GM23338 (cell line): ENCODE data around the gene RUVBL1. TPM values are rescaled to one million over a fixed set of nuclear protein-coding genes. Genes with fewer than 3 reads are reported as not detected.

Experiments
- ATAC-seq: fragments of 200-7000 bp; cut with Tn5 transposase; 3 replicates; pipeline ENCODE4 v1.9.1; 2020
- DNase-seq: peaks from one replicate; pipeline ENCODE4 v3.0.0-alpha.2; 2015; ENCODE audit warnings: low spot score
- H2AFZ ChIP-seq: fragments of 200-600 bp; sonication (generic); 2 replicates; pipeline ENCODE4 v1.8.0; 2016; ENCODE audit warnings: antibody characterized with exemption, mild to moderate bottlenecking, moderate library complexity
- H3F3A ChIP-seq: fragments of 200-600 bp; sonication (generic); replicated peaks from 2 replicates; pipeline ENCODE4 v1.8.0; 2017; ENCODE audit warnings: antibody characterized with exemption, mixed run types, low read depth
- H3K27ac ChIP-seq: fragments of 200-600 bp; sonication (generic); 2 replicates; pipeline ENCODE4 v1.6.1; 2016; ENCODE audit warnings: low read depth
- H3K27me3 ChIP-seq: fragments of 200-600 bp; sonication (generic); 2 replicates; pipeline ENCODE4 v1.8.0; 2016; ENCODE audit warnings: mild to moderate bottlenecking, mixed run types, moderate library complexity; ENCODE audit not compliant: insufficient read depth
- H3K36me3 ChIP-seq: fragments of 200-600 bp; sonication (generic); 2 replicates; pipeline ENCODE4 v1.8.0; 2016; ENCODE audit warnings: mild to moderate bottlenecking; ENCODE audit not compliant: insufficient read depth
- H3K4me1 ChIP-seq: fragments of 200-600 bp; sonication (generic); 2 replicates; pipeline ENCODE4 v1.8.0; 2016; ENCODE audit warnings: mild to moderate bottlenecking, moderate library complexity; ENCODE audit not compliant: insufficient read depth
- H3K4me2 ChIP-seq: fragments of 200-600 bp; sonication (generic); 2 replicates; pipeline ENCODE4 v1.7.1; 2017; ENCODE audit warnings: mixed run types
- H3K4me3 ChIP-seq: fragments of 200-600 bp; sonication (generic); 2 replicates; pipeline ENCODE4 v1.6.1; 2016; ENCODE audit warnings: mixed run types
- H3K79me2 ChIP-seq: fragments of 200-600 bp; sonication (generic); replicated peaks from 2 replicates; pipeline ENCODE4 v1.8.0; 2017; ENCODE audit warnings: mild to moderate bottlenecking; ENCODE audit not compliant: insufficient read depth
- H3K9me2 ChIP-seq: fragments of 200-600 bp; sonication (generic); 2 replicates; pipeline ENCODE4 v1.8.0; 2017; ENCODE audit not compliant: insufficient read depth
- H4K20me1 ChIP-seq: fragments of 200-600 bp; sonication (generic); replicated peaks from 2 replicates; pipeline ENCODE4 v1.8.0; 2017; ENCODE audit warnings: mild to moderate bottlenecking; ENCODE audit not compliant: insufficient read depth
- H3K27ac Mint-ChIP-seq: 2 replicates; pipeline ENCODE4 v1.8.0; 2020; ENCODE audit warnings: inconsistent platforms, mild to moderate bottlenecking, moderate library complexity, mixed read lengths
- H3K27me3 Mint-ChIP-seq: 3 replicates; pipeline ENCODE4 v1.8.0; 2022; ENCODE audit warnings: low read depth, mild to moderate bottlenecking, moderate library complexity, mixed read lengths, inconsistent platforms; ENCODE audit not compliant: insufficient read depth, poor library complexity
- H3K36me3 Mint-ChIP-seq: 3 replicates; pipeline ENCODE4 v1.8.0; 2021; ENCODE audit warnings: low read depth, mild to moderate bottlenecking, inconsistent platforms, moderate library complexity, mixed read lengths
- H3K4me1 Mint-ChIP-seq: 3 replicates; pipeline ENCODE4 v1.8.0; 2020; ENCODE audit warnings: mild to moderate bottlenecking, inconsistent platforms, mixed read lengths
- H3K4me3 Mint-ChIP-seq: 3 replicates; pipeline ENCODE4 v1.8.0; 2021; ENCODE audit warnings: moderate library complexity, mild to moderate bottlenecking, inconsistent platforms, mixed read lengths
- H3K9me3 Mint-ChIP-seq: 3 replicates; pipeline ENCODE4 v1.8.0; 2020; ENCODE audit warnings: moderate library complexity, mild to moderate bottlenecking, inconsistent platforms, mixed read lengths
- CREB1 ChIP-seq: fragments of 250-450 bp; sonication (Bioruptor Pico); IDR thresholded peaks from 2 replicates; pipeline ENCODE4 v1.5.0; 2020; ENCODE audit warnings: low read depth, mild to moderate bottlenecking, moderate library complexity
- EZH2 ChIP-seq: fragments of 200-600 bp; sonication (generic); IDR thresholded peaks from one replicate; pipeline ENCODE4 v1.8.0; 2017; ENCODE audit warnings: antibody characterized with exemption, mild to moderate bottlenecking, low read depth; ENCODE audit not compliant: unreplicated experiment
- JUNB ChIP-seq: IDR thresholded peaks from one replicate; pipeline ENCODE4 v1.6.1; 2016; ENCODE audit warnings: antibody characterized with exemption; ENCODE audit not compliant: unreplicated experiment
- NANOG ChIP-seq: IDR thresholded peaks from 2 replicates; pipeline ENCODE4 v1.6.1; 2016; ENCODE audit warnings: antibody characterized with exemption, borderline replicate concordance
- POLR2AphosphoS5 ChIP-seq: IDR thresholded peaks from 2 replicates; pipeline ENCODE4 v1.6.1; 2016; ENCODE audit warnings: antibody characterized with exemption, low read depth
- REST ChIP-seq: IDR thresholded peaks from one replicate; pipeline ENCODE4 v1.6.1; 2018; ENCODE audit warnings: antibody characterized with exemption; ENCODE audit not compliant: unreplicated experiment
- STAT1 ChIP-seq: IDR thresholded peaks from one replicate; pipeline ENCODE4 v1.6.1; 2016; ENCODE audit warnings: antibody characterized with exemption; ENCODE audit not compliant: unreplicated experiment
- ZNF331 ChIP-seq: fragments of 250-450 bp; sonication (Bioruptor Pico); IDR thresholded peaks from 2 replicates; pipeline ENCODE4 v1.5.0; 2020; ENCODE audit warnings: low read depth, mild to moderate bottlenecking, moderate library complexity
- ZNF462 ChIP-seq: fragments of 250-450 bp; sonication (Bioruptor Pico); IDR thresholded peaks from 2 replicates; pipeline ENCODE4 v1.5.0; 2020; ENCODE audit warnings: mild to moderate bottlenecking, moderate library complexity
- polyA plus RNA-seq: library from polyadenylated mRNA; unstranded; fragments of >200 nt; fragmentation: Nextera tagmentation; extraction: Ambion mirVana; gene quantifications from 2 replicates; pipeline ENCODE4 v1.2.1, GENCODE V29; 2016
- total RNA-seq: library from RNA; depleted of rRNA; stranded (reverse); fragments of >200 nt; shearing (Covaris generic); gene quantifications from 2 replicates; pipeline ENCODE4 v1.2.3, GENCODE V29; 2014

Gene RUVBL1
- total and polyA plus RNA-seq, 2 experiments from 2014 or later: 133 to 136 TPM

GRCh38 chr3:128103136-128103676, 20.4 kb downstream of the RUVBL1 start:
- H3K36me3 ChIP-seq: peaks cover 41% of the 10 kb centered on the region

More at GRCh38 chr3:128103136-128103676, 20.4 kb downstream of the RUVBL1 start:
- Mint-ChIP-seq H3K36me3 (peaks cover 91% of the 10 kb centered on the region), H3K4me3 (no peak overlapping the region), H3K27me3 (no peaks in the 10 kb centered on the region), H3K27ac (no peak overlapping the region), H3K4me1 (peaks cover 34% of the 10 kb centered on the region), H3K9me3 (no peaks in the 10 kb centered on the region)
- H3K4me1 ChIP-seq: peaks cover 42% of the 10 kb centered on the region
- H3K4me3 ChIP-seq: no peak overlapping the region
- no peaks in the 10 kb centered on the region for H3K9me2 ChIP-seq
- H3K27ac ChIP-seq: no peak overlapping the region
- no peak for DNase-seq
- H3F3A ChIP-seq: 0 out of 2 replicates have a peak, but pooled peaks cover 5% of the 10 kb centered on the region
- peaks cover 58% of the 10 kb centered on the region for H4K20me1 ChIP-seq
- no peak overlapping the region for H2AFZ ChIP-seq
- no peaks in the 10 kb centered on the region for H3K27me3 ChIP-seq
- peaks cover 70% of the 10 kb centered on the region for H3K79me2 ChIP-seq
- ATAC-seq: no peak
- H3K4me2 ChIP-seq: no peak overlapping the region
- no peak for TF ChIP-seq JUNB
- TF ChIP-seq REST: no peak
- TF ChIP-seq ZNF462: no peak
- no peak for TF ChIP-seq CREB1
- no peak for TF ChIP-seq EZH2
- TF ChIP-seq ZNF331: no peak
- no peak for TF ChIP-seq STAT1
- TF ChIP-seq NANOG: no peak
- no peak for TF ChIP-seq POLR2AphosphoS5
